H9 (cell line): ENCODE data around the gene TMTC2. TPM values are rescaled to one million over a fixed set of nuclear protein-coding genes. Genes with fewer than 3 reads are reported as not detected.

ENCODE experiments used
- DNase-seq: peaks from one replicate; pipeline ENCODE4 v3.0.0-alpha.2; 2017
- H2AFZ ChIP-seq: one replicate; pipeline ENCODE4 v1.6.1; 2013; ENCODE audit warnings: mild to moderate bottlenecking, low read length, control low read depth, moderate library complexity
- H2AK5ac ChIP-seq: 2 replicates; pipeline ENCODE4 v1.6.1; 2013; ENCODE audit warnings: low read length, control low read depth, mixed read lengths; ENCODE audit not compliant: insufficient read length
- H2BK120ac ChIP-seq: one replicate; pipeline ENCODE4 v1.6.1; 2013; ENCODE audit warnings: low read depth, mild to moderate bottlenecking, low read length, control low read depth, inconsistent platforms; ENCODE audit not compliant: poor library complexity, severe bottlenecking
- H2BK12ac ChIP-seq: 2 replicates; pipeline ENCODE4 v1.6.1; 2013; ENCODE audit warnings: low read length, control low read depth, mixed read lengths, low read depth; ENCODE audit not compliant: insufficient read length
- H2BK15ac ChIP-seq: 2 replicates; pipeline ENCODE4 v1.6.1; 2013; ENCODE audit warnings: low read depth, low read length, control low read depth
- H2BK20ac ChIP-seq: one replicate; pipeline ENCODE4 v1.6.1; 2013; ENCODE audit warnings: low read depth, mild to moderate bottlenecking, low read length, control low read depth, inconsistent platforms; ENCODE audit not compliant: poor library complexity, severe bottlenecking
- H2BK5ac ChIP-seq: 2 replicates; pipeline ENCODE4 v1.6.1; 2013; ENCODE audit warnings: low read length, control low read depth, mixed read lengths; ENCODE audit not compliant: insufficient read length
- H3K14ac ChIP-seq: 2 replicates; pipeline ENCODE4 v1.6.1; 2013; ENCODE audit warnings: low read length, control low read depth; ENCODE audit not compliant: insufficient read depth
- H3K18ac ChIP-seq: 2 replicates; pipeline ENCODE4 v1.6.1; 2013; ENCODE audit warnings: low read depth, mild to moderate bottlenecking, mixed read lengths, low read length, control low read depth; ENCODE audit not compliant: insufficient read length
- H3K23ac ChIP-seq: 2 replicates; pipeline ENCODE4 v1.6.1; 2013; ENCODE audit warnings: low read length, control low read depth, mixed read lengths, low read depth; ENCODE audit not compliant: insufficient read length
- H3K23me2 ChIP-seq: 2 replicates; pipeline ENCODE4 v1.6.1; 2013; ENCODE audit warnings: low read depth, mild to moderate bottlenecking, mixed read lengths, low read length, control low read depth; ENCODE audit not compliant: insufficient read length, poor library complexity, severe bottlenecking
- H3K27ac ChIP-seq: 2 replicates; pipeline ENCODE4 v1.5.1; 2013; ENCODE audit warnings: low read length, control low read depth, mixed read lengths, low read depth; ENCODE audit not compliant: insufficient read length
- H3K27me3 ChIP-seq: 2 replicates; pipeline ENCODE4 v1.6.1; 2013; ENCODE audit warnings: low read length, control low read depth, inconsistent platforms; ENCODE audit not compliant: insufficient read depth
- H3K4ac ChIP-seq: 2 replicates; pipeline ENCODE4 v1.6.1; 2013; ENCODE audit warnings: low read depth, mild to moderate bottlenecking, control low read depth, inconsistent platforms, low read length, moderate library complexity
- H3K4me1 ChIP-seq: 2 replicates; pipeline ENCODE4 v1.6.1; 2013; ENCODE audit warnings: low read length, control low read depth, inconsistent platforms; ENCODE audit not compliant: insufficient read depth
- H3K4me2 ChIP-seq: 2 replicates; pipeline ENCODE4 v1.6.1; 2013; ENCODE audit warnings: low read length, control low read depth, mixed read lengths; ENCODE audit not compliant: insufficient read length, insufficient read depth
- H3K56ac ChIP-seq: 2 replicates; pipeline ENCODE4 v1.6.1; 2013; ENCODE audit warnings: low read depth, mild to moderate bottlenecking, mixed read lengths, low read length, control low read depth; ENCODE audit not compliant: insufficient read length
- H3K79me1 ChIP-seq: 2 replicates; pipeline ENCODE4 v1.6.1; 2013; ENCODE audit warnings: low read depth, mild to moderate bottlenecking, moderate library complexity, low read length, control low read depth, inconsistent platforms; ENCODE audit not compliant: insufficient read depth, poor library complexity, severe bottlenecking
- H3K79me2 ChIP-seq: 2 replicates; pipeline ENCODE4 v1.6.1; 2013; ENCODE audit warnings: low read length, control low read depth, inconsistent platforms; ENCODE audit not compliant: insufficient read depth
- H3K9ac ChIP-seq: 2 replicates; pipeline ENCODE4 v1.6.1; 2013; ENCODE audit warnings: low read length, control low read depth, mixed read lengths; ENCODE audit not compliant: insufficient read length; ENCODE audit errors: extremely low read depth
- H3K9me3 ChIP-seq: one replicate; pipeline ENCODE4 v1.6.1; 2013; ENCODE audit warnings: low read depth, low read length, inconsistent platforms; ENCODE audit not compliant: control insufficient read depth
- H3T11ph ChIP-seq: one replicate; pipeline ENCODE4 v1.6.1; 2013; ENCODE audit warnings: mild to moderate bottlenecking, low read length, control low read depth, inconsistent platforms
- H4K20me1 ChIP-seq: one replicate; pipeline ENCODE4 v1.6.1; 2013; ENCODE audit not compliant: control insufficient read depth, insufficient read length, insufficient read depth
- H4K5ac ChIP-seq: 2 replicates; pipeline ENCODE4 v1.6.1; 2013; ENCODE audit warnings: low read depth, mild to moderate bottlenecking, mixed read lengths, low read length, control low read depth; ENCODE audit not compliant: insufficient read length
- H4K8ac ChIP-seq: replicated peaks from 2 replicates; pipeline ENCODE4 v1.6.1; 2013; ENCODE audit warnings: low read length, control low read depth, mixed read lengths, low read depth; ENCODE audit not compliant: insufficient read length
- H4K91ac ChIP-seq: 2 replicates; pipeline ENCODE4 v1.6.1; 2013; ENCODE audit warnings: low read depth, mild to moderate bottlenecking, moderate library complexity, mixed read lengths, low read length, control low read depth; ENCODE audit not compliant: insufficient read length
- H3K27ac Mint-ChIP-seq, 3 experiments: 2 replicates in 2 of 3; 3 replicates in 1 of 3; pipeline ENCODE4 v1.8.0; 2020 to 2021; ENCODE audit warnings: mixed read lengths in 3 of 3, mild to moderate bottlenecking in 1 of 3, moderate library complexity in 1 of 3
- H3K27me3 Mint-ChIP-seq: 2 replicates; pipeline ENCODE4 v1.8.0; 2021; ENCODE audit warnings: low read depth, mild to moderate bottlenecking, moderate library complexity, mixed read lengths
- H3K36me3 Mint-ChIP-seq, 3 experiments: 2 replicates in 2 of 3; 3 replicates in 1 of 3; pipeline ENCODE4 v1.8.0; 2020 to 2021; ENCODE audit warnings: low read depth in 3 of 3, mixed read lengths in 3 of 3; ENCODE audit not compliant: insufficient read depth in 1 of 3
- H3K4me1 Mint-ChIP-seq, 2 experiments: 2 replicates each; pipeline ENCODE4 v1.8.0; 2020; ENCODE audit warnings: mixed read lengths in 2 of 2
- H3K4me3 Mint-ChIP-seq, 2 experiments: 2 replicates in 1 of 2; 3 replicates in 1 of 2; pipeline ENCODE4 v1.8.0; 2020 to 2021; ENCODE audit warnings: mild to moderate bottlenecking in 2 of 2, mixed read lengths in 2 of 2, moderate library complexity in 1 of 2
- H3K9me3 Mint-ChIP-seq, 2 experiments: 2 replicates in 1 of 2; 3 replicates in 1 of 2; pipeline ENCODE4 v1.8.0; 2020; ENCODE audit warnings: mild to moderate bottlenecking in 2 of 2, mixed read lengths in 2 of 2, moderate library complexity in 1 of 2
- total RNA-seq: library from RNA; stranded (reverse); gene quantifications from 2 replicates; pipeline ENCODE4 v1.2.1, GENCODE V29; 2021
- TF ChIP-seq, protein P1 (sequence below): fragments of 200-600 bp; sonication (generic); conservative IDR thresholded peaks from 3 replicates; pipeline ENCODE4 v1.8.0; 2021; ENCODE audit warnings: antibody characterized with exemption, mild to moderate bottlenecking

TMTC2 gene
- total RNA-seq, 1 experiment from 2014 or later, result 3.1 TPM

GRCh38 chr12:82817368-82817767 lies 130.7 kb downstream of the TMTC2 start:
- Mint-ChIP-seq H3K4me1 (peaks cover 7 to 8% of the 10 kb centered on the region in 2 experiments), H3K27ac (no peak overlapping the region), H3K27me3 (no peaks in the 10 kb centered on the region), H3K36me3 (peaks cover 0 to 5% (median 0%) of the 10 kb centered on the region in 3 experiments; a peak in 1 of 7 replicates), H3K9me3 (no peaks in the 10 kb centered on the region), H3K4me3 (no peak overlapping the region)
- Histone ChIP-seq H2BK5ac (no peak overlapping the region), H2AFZ (no peak overlapping the region), H3K9ac (no peak overlapping the region), H3K56ac (no peak overlapping the region), H2BK12ac (no peak overlapping the region), H3K4me2 (no peak overlapping the region), H3K79me1 (no peaks in the 10 kb centered on the region), H2BK15ac (no peak overlapping the region), H4K91ac (no peak overlapping the region), H2BK20ac (no peak overlapping the region), H3K9me3 (no peaks in the 10 kb centered on the region), H3K23ac (no peak overlapping the region), H2AK5ac (no peak overlapping the region), H2BK120ac (no peak overlapping the region), H3K4me1 (no peaks in the 10 kb centered on the region), H3K79me2 (no peaks in the 10 kb centered on the region), H3K23me2 (no peaks in the 10 kb centered on the region), H3K27me3 (no peaks in the 10 kb centered on the region), H3K18ac (no peak overlapping the region), H3K27ac (no peak overlapping the region), H3K14ac (no peak overlapping the region), H4K20me1 (no peaks in the 10 kb centered on the region), H4K5ac (no peak overlapping the region), H4K8ac (no peak overlapping the region), H3T11ph (no peak overlapping the region), H3K4ac (no peak overlapping the region)
- DNase-seq, result no peak
- TF ChIP-seq, protein P1, sequence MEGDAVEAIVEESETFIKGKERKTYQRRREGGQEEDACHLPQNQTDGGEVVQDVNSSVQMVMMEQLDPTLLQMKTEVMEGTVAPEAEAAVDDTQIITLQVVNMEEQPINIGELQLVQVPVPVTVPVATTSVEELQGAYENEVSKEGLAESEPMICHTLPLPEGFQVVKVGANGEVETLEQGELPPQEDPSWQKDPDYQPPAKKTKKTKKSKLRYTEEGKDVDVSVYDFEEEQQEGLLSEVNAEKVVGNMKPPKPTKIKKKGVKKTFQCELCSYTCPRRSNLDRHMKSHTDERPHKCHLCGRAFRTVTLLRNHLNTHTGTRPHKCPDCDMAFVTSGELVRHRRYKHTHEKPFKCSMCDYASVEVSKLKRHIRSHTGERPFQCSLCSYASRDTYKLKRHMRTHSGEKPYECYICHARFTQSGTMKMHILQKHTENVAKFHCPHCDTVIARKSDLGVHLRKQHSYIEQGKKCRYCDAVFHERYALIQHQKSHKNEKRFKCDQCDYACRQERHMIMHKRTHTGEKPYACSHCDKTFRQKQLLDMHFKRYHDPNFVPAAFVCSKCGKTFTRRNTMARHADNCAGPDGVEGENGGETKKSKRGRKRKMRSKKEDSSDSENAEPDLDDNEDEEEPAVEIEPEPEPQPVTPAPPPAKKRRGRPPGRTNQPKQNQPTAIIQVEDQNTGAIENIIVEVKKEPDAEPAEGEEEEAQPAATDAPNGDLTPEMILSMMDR, result no peak
